HL-60 (cell line): ENCODE data around the gene CEP78.

Experiments used
- CTCF ChIP-seq: IDR thresholded peaks from one replicate; pipeline ENCODE4 v1.5.1; 2011; ENCODE audit warnings: low read length, control low read depth, inconsistent platforms; ENCODE audit not compliant: insufficient read depth
- GABPA ChIP-seq: IDR thresholded peaks from 2 replicates; pipeline ENCODE4 v1.6.1; 2012; ENCODE audit warnings: low read depth
- POLR2AphosphoS5 ChIP-seq: IDR thresholded peaks from 2 replicates; pipeline ENCODE4 v1.6.1; 2012; ENCODE audit warnings: low read depth
- SPI1 ChIP-seq: IDR thresholded peaks from 2 replicates; pipeline ENCODE4 v1.6.1; 2012; ENCODE audit warnings: low read depth, mild to moderate bottlenecking, borderline replicate concordance
- TF ChIP-seq, protein P1 (sequence below): IDR thresholded peaks from 2 replicates; pipeline ENCODE4 v1.6.1; 2012; ENCODE audit warnings: low read depth; ENCODE audit not compliant: insufficient replicate concordance

GRCh38 chr9:78325846-78326360 lies 90.0 kb downstream of the CEP78 start:
- no peak for TF ChIP-seq CTCF
- no peak for TF ChIP-seq POLR2AphosphoS5
- TF ChIP-seq, protein P1, sequence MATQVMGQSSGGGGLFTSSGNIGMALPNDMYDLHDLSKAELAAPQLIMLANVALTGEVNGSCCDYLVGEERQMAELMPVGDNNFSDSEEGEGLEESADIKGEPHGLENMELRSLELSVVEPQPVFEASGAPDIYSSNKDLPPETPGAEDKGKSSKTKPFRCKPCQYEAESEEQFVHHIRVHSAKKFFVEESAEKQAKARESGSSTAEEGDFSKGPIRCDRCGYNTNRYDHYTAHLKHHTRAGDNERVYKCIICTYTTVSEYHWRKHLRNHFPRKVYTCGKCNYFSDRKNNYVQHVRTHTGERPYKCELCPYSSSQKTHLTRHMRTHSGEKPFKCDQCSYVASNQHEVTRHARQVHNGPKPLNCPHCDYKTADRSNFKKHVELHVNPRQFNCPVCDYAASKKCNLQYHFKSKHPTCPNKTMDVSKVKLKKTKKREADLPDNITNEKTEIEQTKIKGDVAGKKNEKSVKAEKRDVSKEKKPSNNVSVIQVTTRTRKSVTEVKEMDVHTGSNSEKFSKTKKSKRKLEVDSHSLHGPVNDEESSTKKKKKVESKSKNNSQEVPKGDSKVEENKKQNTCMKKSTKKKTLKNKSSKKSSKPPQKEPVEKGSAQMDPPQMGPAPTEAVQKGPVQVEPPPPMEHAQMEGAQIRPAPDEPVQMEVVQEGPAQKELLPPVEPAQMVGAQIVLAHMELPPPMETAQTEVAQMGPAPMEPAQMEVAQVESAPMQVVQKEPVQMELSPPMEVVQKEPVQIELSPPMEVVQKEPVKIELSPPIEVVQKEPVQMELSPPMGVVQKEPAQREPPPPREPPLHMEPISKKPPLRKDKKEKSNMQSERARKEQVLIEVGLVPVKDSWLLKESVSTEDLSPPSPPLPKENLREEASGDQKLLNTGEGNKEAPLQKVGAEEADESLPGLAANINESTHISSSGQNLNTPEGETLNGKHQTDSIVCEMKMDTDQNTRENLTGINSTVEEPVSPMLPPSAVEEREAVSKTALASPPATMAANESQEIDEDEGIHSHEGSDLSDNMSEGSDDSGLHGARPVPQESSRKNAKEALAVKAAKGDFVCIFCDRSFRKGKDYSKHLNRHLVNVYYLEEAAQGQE = no peak
- no peak for TF ChIP-seq GABPA
- no peak for TF ChIP-seq SPI1
